ENCODE measurements around the gene SREBF1.

SREBF1 gene

DNA sequence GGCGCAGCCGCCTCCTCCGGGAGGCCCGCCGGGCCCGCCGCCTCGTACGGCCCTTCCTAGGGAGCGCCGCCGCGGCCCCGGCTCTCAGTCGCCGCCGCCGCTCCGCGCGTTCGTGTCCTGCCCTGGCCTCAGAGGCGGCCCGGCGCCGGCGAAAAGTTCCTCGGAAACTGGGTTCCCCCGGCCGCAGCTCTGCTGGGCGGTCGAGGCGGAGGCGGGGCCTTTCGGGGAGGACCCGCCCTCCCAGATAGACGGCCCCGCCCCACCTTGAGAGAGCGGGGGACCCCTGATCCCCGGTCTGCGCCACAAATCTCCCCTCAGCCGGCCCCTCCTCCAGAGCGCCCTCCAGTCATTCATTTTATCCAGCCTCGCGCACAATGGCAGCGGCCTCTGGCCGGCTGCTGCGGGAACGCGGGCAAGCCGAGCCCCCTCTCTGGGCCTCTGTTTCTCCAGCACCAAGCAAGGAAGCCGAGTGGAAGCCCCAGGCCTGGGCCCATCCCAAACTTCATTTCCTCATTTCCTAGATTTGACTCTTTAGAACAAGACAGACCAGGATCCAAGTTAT lies at the start of gene SREBF1:
Gene SREBF1, minus strand, starts transcription at position 169 of the 562 bp plus-strand sequence. CDS start 169 bp downstream, outside the sequence.
- no peaks in the 10 kb centered on the region for H3K9me3 Mint-ChIP-seq
- H3K27ac Mint-ChIP-seq = peak within 1 kb of the TSS; percentile 95
- H3K36me3 Mint-ChIP-seq = peaks cover 39% of the 10 kb centered on the region
- ATAC-seq (peak; percentile 56), DNase-seq (ENCODE audit: low spot score in 2 of 2) (peak; percentile 57 to 85)
- H3K4me3 Mint-ChIP-seq = peak within 1 kb of the TSS; percentile 84
- H3K4me1 Mint-ChIP-seq = peaks cover 68% of the 10 kb centered on the region

- H3K27ac Mint-ChIP-seq = no peak overlapping the region
- peaks cover 4% of the 10 kb centered on the region for H3K4me1 Mint-ChIP-seq
- ATAC-seq = no peak
- H3K36me3 Mint-ChIP-seq = peaks cover 23% of the 10 kb centered on the region
- H3K4me3 Mint-ChIP-seq = no peak overlapping the region
- no peaks in the 10 kb centered on the region for H3K9me3 Mint-ChIP-seq
- no peak for DNase-seq (ENCODE audit: low spot score in 2 of 2)
These were observed 49.4 kb upstream of the SREBF1 start for GRCh38 chr17:17886226-17886625.

DNA sequence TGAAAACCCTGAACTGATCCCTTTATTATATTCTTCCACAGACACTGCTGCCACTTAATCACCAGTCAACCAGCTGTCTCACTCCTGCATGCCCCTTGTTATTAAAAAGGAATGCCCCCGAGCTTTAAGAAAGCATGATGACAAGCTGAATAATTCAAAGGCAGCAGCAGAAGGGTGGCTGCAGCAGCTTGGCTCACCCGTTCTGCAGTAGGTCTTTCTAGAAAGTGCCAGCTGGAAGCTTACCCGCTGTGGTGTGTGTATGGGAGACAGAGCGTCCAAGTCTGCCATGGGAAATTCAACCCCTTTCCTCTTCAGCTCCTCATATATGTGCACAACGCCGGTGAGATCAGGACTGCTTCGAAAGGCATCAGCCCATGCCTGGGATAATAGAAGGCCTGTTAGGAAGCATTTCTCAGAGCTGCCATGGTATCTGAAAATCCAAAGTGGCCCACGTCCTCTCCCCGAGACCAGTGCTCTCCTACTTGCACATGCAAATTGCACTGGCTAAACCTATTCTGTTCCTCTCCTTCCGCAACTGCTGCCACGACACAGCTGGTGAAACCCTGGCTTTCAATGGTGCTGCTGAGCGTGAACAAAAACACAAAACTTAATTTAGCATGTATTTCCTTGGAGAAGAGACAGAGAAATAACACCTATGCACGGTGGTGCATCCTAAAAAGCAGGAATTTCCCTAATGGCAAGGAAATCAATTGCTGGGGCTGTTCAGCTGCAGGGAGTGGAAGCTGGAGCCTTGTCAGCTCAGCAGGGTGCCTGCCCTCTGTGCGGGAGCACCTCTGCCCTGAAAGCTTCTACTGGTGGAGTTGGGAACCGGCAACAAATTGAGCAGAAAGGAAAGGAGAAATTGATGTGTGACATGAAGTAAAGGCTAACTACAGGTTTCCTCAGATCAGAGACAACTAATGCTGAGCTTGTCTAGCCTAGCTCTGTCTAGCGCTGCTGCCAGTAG lies 47.9 kb upstream of the SREBF1 start:
- Mint-ChIP-seq H3K36me3 (peaks cover 29% of the 10 kb centered on the region), H3K9me3 (no peaks in the 10 kb centered on the region), H3K4me3 (no peak overlapping the region), H3K4me1 (no peaks in the 10 kb centered on the region), H3K27ac (peak overlapping the region; percentile 30)
- ATAC-seq (no peak), DNase-seq (ENCODE audit: low spot score in 2 of 2) (no peak)

- no peaks in the 10 kb centered on the region for H3K9me3 Mint-ChIP-seq
- no peak for ATAC-seq
- no peak overlapping the region for H3K27ac Mint-ChIP-seq
- no peak for DNase-seq (ENCODE audit: low spot score in 2 of 2)
- no peak overlapping the region for H3K4me3 Mint-ChIP-seq
- H3K36me3 Mint-ChIP-seq = peaks cover 37% of the 10 kb centered on the region
- H3K4me1 Mint-ChIP-seq = no peaks in the 10 kb centered on the region
These were observed 47.0 kb upstream of the SREBF1 start for GRCh38 chr17:17883801-17884200.

- Mint-ChIP-seq H3K36me3 (peaks cover 47% of the 10 kb centered on the region), H3K4me1 (no peaks in the 10 kb centered on the region), H3K27ac (no peak overlapping the region), H3K4me3 (no peak overlapping the region), H3K9me3 (no peaks in the 10 kb centered on the region)
- ATAC-seq = no peak
- no peak for DNase-seq (ENCODE audit: low spot score in 2 of 2)
These were observed 45.3 kb upstream of the SREBF1 start for GRCh38 chr17:17882082-17882581.

DNA sequence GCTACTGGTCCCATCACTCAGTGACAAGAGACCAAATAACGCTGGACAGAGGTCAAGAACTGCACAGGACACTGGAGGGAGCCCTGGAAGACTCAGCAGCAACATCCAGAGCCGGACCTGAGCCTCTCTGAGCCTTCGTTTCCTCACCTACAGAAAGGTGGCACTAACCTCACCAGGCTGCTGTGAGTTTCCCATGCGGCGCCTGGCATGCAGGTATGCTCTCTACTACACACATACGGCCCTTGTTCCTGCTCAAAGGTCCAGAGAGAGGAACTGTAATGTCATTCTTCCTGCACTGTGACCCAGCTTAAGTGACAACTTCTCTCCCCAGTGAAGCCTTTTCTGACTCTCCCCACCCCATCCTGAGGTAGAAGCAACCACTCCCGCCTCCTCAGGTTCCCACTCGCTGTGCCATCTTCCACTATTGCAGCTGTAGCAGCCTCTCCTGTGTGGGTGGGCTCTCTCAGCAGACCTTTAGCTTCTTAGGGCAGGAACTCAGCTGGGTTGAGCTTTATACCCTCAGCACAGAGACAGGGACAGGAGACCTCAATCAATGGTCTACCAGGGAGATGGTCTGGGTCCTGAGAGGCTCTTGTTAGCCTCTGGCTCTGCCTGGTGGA lies 43.9 kb upstream of the SREBF1 start:
- H3K4me3 Mint-ChIP-seq = no peak overlapping the region
- H3K27ac Mint-ChIP-seq = peak overlapping the region; percentile 71
- H3K9me3 Mint-ChIP-seq = no peaks in the 10 kb centered on the region

GRCh38 chr17:17877529-17878358 lies 41.0 kb upstream of the SREBF1 start:
- Mint-ChIP-seq H3K9me3 (no peaks in the 10 kb centered on the region), H3K36me3 (peaks cover 38% of the 10 kb centered on the region), H3K27ac (no peak overlapping the region), H3K4me3 (no peak overlapping the region), H3K4me1 (no peaks in the 10 kb centered on the region)
- no peak for DNase-seq (ENCODE audit: low spot score in 2 of 2)
- no peak for ATAC-seq

More for the DNA sequence above, 43.9 kb upstream of the SREBF1 start:
- ATAC-seq (no peak), DNase-seq (ENCODE audit: low spot score in 2 of 2) (no peak)
- no peaks in the 10 kb centered on the region for H3K4me1 Mint-ChIP-seq
- peaks cover 42% of the 10 kb centered on the region for H3K36me3 Mint-ChIP-seq

DNA sequence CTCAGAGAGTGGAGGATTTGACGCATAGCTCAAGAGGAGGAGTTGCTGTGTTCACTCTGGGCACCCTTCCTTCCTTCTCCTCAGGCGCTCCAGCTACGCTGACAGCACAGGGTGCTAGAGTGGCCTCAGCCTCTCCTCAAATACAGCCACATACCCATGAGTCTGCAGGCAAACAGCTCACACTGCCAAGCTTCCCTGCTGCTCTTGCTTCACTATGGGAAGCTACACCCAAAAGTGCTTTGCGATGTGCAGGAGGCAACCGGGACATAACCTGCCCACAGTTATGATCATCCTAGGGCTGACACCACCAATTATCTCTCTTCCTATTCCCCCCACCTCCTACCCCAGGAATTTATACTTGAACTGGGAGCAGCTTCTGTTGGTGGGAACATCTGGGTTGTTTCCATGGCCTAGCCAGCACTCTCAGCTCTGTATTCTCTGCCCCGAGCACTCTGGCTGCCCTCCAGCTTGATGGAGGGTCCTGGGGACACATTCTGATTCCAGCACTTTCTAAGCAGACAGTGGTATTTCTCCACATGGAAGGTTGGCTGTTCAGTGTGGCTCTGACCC lies 40.3 kb upstream of the SREBF1 start:
- DNase-seq (ENCODE audit: low spot score in 2 of 2) (no peak), ATAC-seq (no peak)
- Mint-ChIP-seq H3K9me3 (no peaks in the 10 kb centered on the region), H3K27ac (no peak overlapping the region), H3K4me1 (no peaks in the 10 kb centered on the region), H3K4me3 (no peak overlapping the region), H3K36me3 (peaks cover 32% of the 10 kb centered on the region)

DNA sequence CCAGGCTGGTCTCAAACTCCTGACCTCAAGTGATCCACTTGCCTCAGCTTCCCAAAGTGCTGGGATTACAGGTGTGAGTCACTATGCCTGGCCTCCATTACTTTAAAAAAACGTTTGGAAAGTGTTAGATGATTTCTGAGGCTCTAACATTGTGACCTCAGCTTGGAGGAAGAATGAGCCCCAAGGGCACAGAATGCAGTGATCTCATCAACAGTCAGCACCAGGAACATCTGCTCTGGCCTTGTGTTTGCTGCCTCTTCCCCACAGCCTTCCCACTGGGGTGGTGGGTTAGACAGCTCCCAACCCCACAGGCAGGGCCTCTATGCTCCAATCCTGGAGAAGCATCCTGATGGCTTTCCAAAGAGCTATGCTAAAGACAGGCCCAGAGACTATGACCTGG lies 37.7 kb upstream of the SREBF1 start:
- H3K4me1 Mint-ChIP-seq = no peaks in the 10 kb centered on the region
- ATAC-seq (no peak), DNase-seq (ENCODE audit: low spot score in 2 of 2) (no peak)
- peaks cover 23% of the 10 kb centered on the region for H3K36me3 Mint-ChIP-seq
- H3K4me3 Mint-ChIP-seq = no peak overlapping the region
- no peak overlapping the region for H3K27ac Mint-ChIP-seq
- no peaks in the 10 kb centered on the region for H3K9me3 Mint-ChIP-seq

GRCh38 chr17:17873450-17873991 lies 36.7 kb upstream of the SREBF1 start:
- H3K4me1 Mint-ChIP-seq = no peaks in the 10 kb centered on the region
- no peak overlapping the region for H3K27ac Mint-ChIP-seq
- DNase-seq (ENCODE audit: low spot score in 2 of 2) (no peak), ATAC-seq (no peak)
- no peaks in the 10 kb centered on the region for H3K9me3 Mint-ChIP-seq
- H3K36me3 Mint-ChIP-seq = peaks cover 20% of the 10 kb centered on the region
- H3K4me3 Mint-ChIP-seq = no peak overlapping the region

GRCh38 chr17:17872547-17873345 lies 36.0 kb upstream of the SREBF1 start:
- Mint-ChIP-seq H3K4me1 (no peaks in the 10 kb centered on the region), H3K36me3 (peaks cover 13% of the 10 kb centered on the region)
- no peak for ATAC-seq

DNA sequence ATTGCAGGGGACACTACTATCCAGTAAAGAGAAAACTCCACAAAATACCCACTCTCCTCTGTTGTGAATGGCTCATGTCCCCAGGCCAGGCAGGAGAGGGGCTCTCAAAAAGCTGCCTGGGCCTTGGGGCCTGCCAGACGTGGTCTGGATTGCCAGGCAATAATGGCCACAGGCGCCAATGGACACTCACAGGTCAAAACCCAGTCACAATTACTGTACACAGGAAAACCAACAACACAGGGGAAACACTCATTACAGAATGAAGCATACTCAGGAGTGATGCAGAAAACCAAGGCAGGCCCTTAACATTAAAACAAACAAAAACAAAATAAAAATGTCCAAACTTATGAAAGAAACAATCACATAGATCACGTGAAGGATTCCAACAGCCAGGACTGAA lies 35.1 kb upstream of the SREBF1 start:
- peak overlapping the region; percentile 41 for H3K27ac Mint-ChIP-seq
- no peak for ATAC-seq
- no peak overlapping the region for H3K4me3 Mint-ChIP-seq
- H3K4me1 Mint-ChIP-seq = no peaks in the 10 kb centered on the region
- H3K36me3 Mint-ChIP-seq = peaks cover 7% of the 10 kb centered on the region
- no peaks in the 10 kb centered on the region for H3K9me3 Mint-ChIP-seq
- DNase-seq (ENCODE audit: low spot score in 2 of 2) = no peak

More at GRCh38 chr17:17872547-17873345, 36.0 kb upstream of the SREBF1 start:
- Mint-ChIP-seq H3K27ac (no peak overlapping the region), H3K9me3 (no peaks in the 10 kb centered on the region), H3K4me3 (no peak overlapping the region)
- no peak for DNase-seq (ENCODE audit: low spot score in 2 of 2)

DNA sequence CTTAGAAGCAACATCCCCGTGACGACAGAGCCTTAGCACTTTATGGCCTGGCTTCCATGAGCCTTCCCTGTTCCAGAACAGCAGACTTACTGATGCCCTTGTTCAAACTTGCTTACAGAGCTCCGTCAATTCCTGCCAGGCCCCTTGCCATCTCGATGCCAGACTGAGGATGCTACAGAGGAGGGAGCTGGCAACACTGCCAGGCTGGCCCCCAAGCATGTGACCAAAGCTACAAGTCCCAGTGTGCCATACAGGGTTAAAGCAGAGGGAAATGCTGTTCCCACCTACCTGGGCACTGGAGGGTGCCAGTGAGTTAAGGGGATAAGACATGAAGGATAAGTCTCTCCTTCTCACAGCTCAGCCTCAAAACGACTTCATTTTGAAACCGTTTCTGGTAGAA lies 33.5 kb upstream of the SREBF1 start:
- Mint-ChIP-seq H3K4me1 (no peaks in the 10 kb centered on the region), H3K36me3 (peaks cover 7% of the 10 kb centered on the region), H3K4me3 (no peak overlapping the region), H3K9me3 (no peaks in the 10 kb centered on the region), H3K27ac (no peak overlapping the region)
- no peak for DNase-seq (ENCODE audit: low spot score in 2 of 2)
- ATAC-seq = no peak
